Esophagus squamous epithelium (tissue), 5 donors: ENCODE measurements around the gene GPR31. TPM values are rescaled to one million over a fixed set of nuclear protein-coding genes. Genes with fewer than 3 reads are reported as not detected.
A peak's percentile ranks its signal among the peaks of the same experiment; 100 is the strongest.

Experiments
- DNase-seq: peaks from one replicate; lab custom pipeline; 2025; lab: John Stamatoyannopoulos, UW
- H3K27ac ChIP-seq, 4 donors: fragments of 200-600 bp; sonication (generic); one replicate each; pipeline ENCODE4 v1.5.1; 2016 to 2019; ENCODE audit warnings: mild to moderate bottlenecking in 1 of 4
- H3K27me3 ChIP-seq, 4 donors: fragments of 200-600 bp; sonication (generic); 1 replicate in 3 of 4; 2 replicates in 1 of 4; pipeline versions ENCODE4 v1.5.1 to v1.6.0; 2017 to 2021; ENCODE audit warnings: antibody characterized with exemption in 1 of 4
- H3K36me3 ChIP-seq, 3 donors: fragments of 200-600 bp; sonication (generic); one replicate each; pipeline ENCODE4 v1.5.1; 2016 to 2019
- H3K4me1 ChIP-seq, 3 donors: fragments of 200-600 bp; sonication (generic); one replicate each; pipeline ENCODE4 v1.5.1; 2017 to 2019
- H3K4me3 ChIP-seq, 4 donors: fragments of 200-600 bp; sonication (generic); 1 replicate in 3 of 4; 2 replicates in 1 of 4; pipeline ENCODE4 v1.5.1; 2016 to 2019; ENCODE audit warnings: mild to moderate bottlenecking in 2 of 4, moderate library complexity in 1 of 4
- H3K9me3 ChIP-seq, 3 donors: fragments of 200-600 bp; sonication (generic); one replicate each; pipeline ENCODE4 v1.5.1; 2016 to 2019
- POLR2A ChIP-seq, 4 donors: fragments of 450-650 bp; IDR thresholded peaks; one replicate each; pipeline ENCODE4 v1.6.1; 2017; ENCODE audit warnings: antibody characterized with exemption in 4 of 4, mild to moderate bottlenecking in 4 of 4, moderate library complexity in 3 of 4
- WGBS, 2 donors: methylation state at CpG; one replicate each; pipeline ENCODE4 v1.1.5; 2018; 5-methylcytosine and 5-hydroxymethylcytosine counted together
- intact Hi-C: fragments of 100-400 bp; cut with DNase I; formaldehyde crosslinking; loops from one replicate; pipeline ENCODE4 v1.15.0; 2022
- total RNA-seq, 4 donors: library from RNA; depleted of rRNA; stranded (reverse); fragments of >200 nt; gene quantifications; one replicate each; pipeline ENCODE4 v1.1.0, GENCODE V29; 2016
- TF ChIP-seq, protein P1 (sequence below), 6 experiments: fragments of 450-650 bp in 4 of 6; fragments of 200-600 bp in 2 of 6; sonication (generic) in 2 of 6; IDR thresholded peaks; one replicate each; pipeline ENCODE4 v1.5.1; 2016 to 2019; ENCODE audit warnings: antibody characterized with exemption in 6 of 6, mild to moderate bottlenecking in 4 of 6, moderate library complexity in 4 of 6
- donor health status: DM: yes; HTN: yes; CAD: no.

The GPR31 gene
- total RNA-seq, 4 donors from 2014 or later: not detected

DNA sequence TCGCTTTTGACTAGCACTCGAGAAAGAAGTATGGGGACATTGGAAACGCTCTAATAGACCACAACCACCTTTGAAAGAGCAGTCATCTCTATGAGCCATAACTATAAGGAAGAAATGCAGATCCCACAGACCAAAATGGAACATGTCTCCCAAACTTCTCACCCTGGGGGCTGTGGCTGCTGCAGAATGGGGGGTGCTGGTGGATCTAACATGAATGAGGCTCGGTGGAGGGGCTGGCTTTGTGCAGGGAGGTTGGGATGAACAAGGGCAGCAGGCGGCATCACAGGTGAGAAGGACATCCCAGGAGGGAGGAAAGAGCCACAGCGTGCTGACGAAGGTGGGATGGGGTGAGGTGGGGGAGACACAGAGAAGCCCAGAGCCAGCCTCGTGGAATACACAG, 45.4 kb downstream of the GPR31 start:
- H3K9me3 ChIP-seq: no peaks in the 10 kb centered on the region
- H3K4me3 ChIP-seq: peak overlapping the region in 1 of 4 donors; percentile 40
- WGBS, 2 donors: 76 to 79% methylated on average over 3 to 8 of the region's 8 CpGs
- H3K27me3 ChIP-seq: peaks cover 0 to 39% (median 0%) of the 10 kb centered on the region in 4 donors
- no peaks in the 10 kb centered on the region for H3K36me3 ChIP-seq
- intact Hi-C loops: no loop called here
- TF ChIP-seq, protein P1, sequence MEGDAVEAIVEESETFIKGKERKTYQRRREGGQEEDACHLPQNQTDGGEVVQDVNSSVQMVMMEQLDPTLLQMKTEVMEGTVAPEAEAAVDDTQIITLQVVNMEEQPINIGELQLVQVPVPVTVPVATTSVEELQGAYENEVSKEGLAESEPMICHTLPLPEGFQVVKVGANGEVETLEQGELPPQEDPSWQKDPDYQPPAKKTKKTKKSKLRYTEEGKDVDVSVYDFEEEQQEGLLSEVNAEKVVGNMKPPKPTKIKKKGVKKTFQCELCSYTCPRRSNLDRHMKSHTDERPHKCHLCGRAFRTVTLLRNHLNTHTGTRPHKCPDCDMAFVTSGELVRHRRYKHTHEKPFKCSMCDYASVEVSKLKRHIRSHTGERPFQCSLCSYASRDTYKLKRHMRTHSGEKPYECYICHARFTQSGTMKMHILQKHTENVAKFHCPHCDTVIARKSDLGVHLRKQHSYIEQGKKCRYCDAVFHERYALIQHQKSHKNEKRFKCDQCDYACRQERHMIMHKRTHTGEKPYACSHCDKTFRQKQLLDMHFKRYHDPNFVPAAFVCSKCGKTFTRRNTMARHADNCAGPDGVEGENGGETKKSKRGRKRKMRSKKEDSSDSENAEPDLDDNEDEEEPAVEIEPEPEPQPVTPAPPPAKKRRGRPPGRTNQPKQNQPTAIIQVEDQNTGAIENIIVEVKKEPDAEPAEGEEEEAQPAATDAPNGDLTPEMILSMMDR (IDR thresholded peaks at IDR 0.05): no peak
- TF ChIP-seq POLR2A (IDR thresholded peaks at IDR 0.05): no peak
- H3K4me1 ChIP-seq: peaks cover 0 to 15% (median 0%) of the 10 kb centered on the region in 3 donors
- H3K27ac ChIP-seq: peak overlapping the region in 1 of 4 donors; percentile 52
- no peak for DNase-seq

DNA sequence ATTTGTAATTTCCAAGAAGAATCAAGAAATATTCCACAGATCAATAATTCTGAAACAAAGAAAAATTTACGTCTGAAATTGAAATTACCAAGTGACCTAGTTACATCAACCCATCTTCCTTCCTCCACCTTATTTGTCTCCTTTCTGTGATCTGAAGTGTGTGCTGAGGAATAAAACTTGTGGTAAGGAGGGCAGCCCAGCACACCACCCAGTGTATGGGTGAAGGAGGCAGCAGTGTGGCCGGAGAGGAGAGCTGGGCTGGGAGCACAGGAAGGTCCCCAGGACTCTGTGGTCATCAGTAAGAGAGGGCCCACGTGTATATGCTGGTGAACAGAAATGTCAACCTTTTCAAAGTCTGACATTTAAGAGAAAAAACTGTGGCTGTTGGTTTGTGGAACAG, 46.2 kb downstream of the GPR31 start:
- DNase-seq: no peak
- Histone ChIP-seq H3K4me1 (peaks cover 0 to 13% (median 0%) of the 10 kb centered on the region in 3 donors), H3K27ac (no peak overlapping the region), H3K27me3 (peaks cover 0 to 34% (median 0%) of the 10 kb centered on the region in 4 donors), H3K9me3 (no peaks in the 10 kb centered on the region), H3K4me3 (peak overlapping the region in 1 of 4 donors; percentile 40), H3K36me3 (no peaks in the 10 kb centered on the region)
- 55 to 60% methylated on average over 3 of the region's 3 CpGs for WGBS, 2 donors
- intact Hi-C loops: no loop called here
- peak in 1 of 4 donors; percentile 50 for TF ChIP-seq POLR2A (IDR thresholded peaks at IDR 0.05)
- TF ChIP-seq, protein P1 (IDR thresholded peaks at IDR 0.05): no peak

DNA sequence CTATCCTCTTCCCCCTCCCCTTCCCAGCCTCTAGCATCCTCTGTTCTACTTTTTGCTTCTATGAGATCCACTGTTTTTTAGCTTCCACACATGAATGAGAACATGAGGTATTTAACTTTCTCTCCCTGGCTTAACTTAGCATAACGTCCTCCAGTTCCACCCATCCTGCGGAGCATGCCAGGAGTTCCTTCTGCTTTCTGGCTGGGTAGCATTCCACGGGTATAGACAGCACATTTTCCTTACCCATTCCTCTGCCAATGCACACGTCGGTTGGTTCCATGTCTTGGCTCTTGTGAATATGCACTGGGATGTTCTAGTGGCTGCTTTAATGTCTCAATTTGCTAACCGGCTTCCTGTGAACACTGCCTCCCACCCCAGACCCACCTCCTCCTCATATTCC, 48.1 kb downstream of the GPR31 start:
- Histone ChIP-seq H3K27me3 (peaks cover 0 to 29% (median 0%) of the 10 kb centered on the region in 4 donors), H3K9me3 (no peaks in the 10 kb centered on the region), H3K36me3 (no peaks in the 10 kb centered on the region), H3K27ac (no peak overlapping the region), H3K4me1 (no peaks in the 10 kb centered on the region), H3K4me3 (no peak overlapping the region)
- intact Hi-C loops: no loop called here
- TF ChIP-seq, protein P1 (IDR thresholded peaks at IDR 0.05): no peak
- no peak for TF ChIP-seq POLR2A (IDR thresholded peaks at IDR 0.05)
- 60 to 65% methylated on average over 6 of the region's 6 CpGs for WGBS, 2 donors
- no peak for DNase-seq

DNA sequence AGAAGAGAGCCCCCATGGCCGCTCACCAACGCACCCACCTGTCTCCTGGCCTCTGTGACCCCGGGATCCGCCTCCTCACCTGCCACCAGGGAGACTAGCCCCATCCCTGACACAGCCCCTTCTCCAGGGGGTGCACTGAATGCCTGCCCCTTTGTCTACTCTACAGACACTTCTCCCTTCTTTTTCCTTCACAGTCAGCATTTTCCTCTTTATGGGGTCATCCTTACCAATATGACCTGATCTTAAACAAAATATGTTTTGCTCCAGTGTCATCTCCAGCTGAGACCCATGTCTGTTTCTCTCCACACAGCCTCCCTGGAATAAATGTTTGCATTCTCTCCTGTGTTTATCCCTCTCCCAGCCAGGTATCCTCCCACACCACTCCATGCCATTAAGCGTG, 49.5 kb downstream of the GPR31 start:
- TF ChIP-seq, protein P1 (IDR thresholded peaks at IDR 0.05): no peak
- TF ChIP-seq POLR2A (IDR thresholded peaks at IDR 0.05): no peak
- no peaks in the 10 kb centered on the region for H3K4me1 ChIP-seq
- intact Hi-C loops: no loop called here

DNA sequence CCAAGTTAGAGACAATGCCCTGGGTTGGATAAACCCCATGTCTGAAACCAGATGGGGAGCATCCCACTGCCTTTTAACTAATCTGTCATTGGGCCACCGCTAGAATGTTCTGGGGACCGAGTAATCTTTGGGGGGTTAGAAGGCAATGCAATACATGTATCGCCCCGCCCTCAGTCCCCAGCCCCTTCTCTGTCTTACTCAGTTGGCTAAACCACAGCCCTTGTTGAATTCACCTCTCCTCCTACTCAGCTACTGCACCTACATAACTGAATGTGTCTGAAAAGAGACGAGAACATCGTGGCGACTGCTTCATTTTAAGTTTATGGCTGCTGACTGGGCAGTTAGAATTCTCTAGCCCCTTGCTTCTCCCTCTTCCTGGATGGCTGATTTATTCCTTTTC, 50.0 kb downstream of the GPR31 start:
- Histone ChIP-seq H3K27ac (no peak overlapping the region), H3K9me3 (no peaks in the 10 kb centered on the region), H3K4me1 (no peaks in the 10 kb centered on the region), H3K36me3 (no peaks in the 10 kb centered on the region), H3K27me3 (peaks cover 0 to 29% (median 0%) of the 10 kb centered on the region in 4 donors), H3K4me3 (no peak overlapping the region)
- intact Hi-C loops: no loop called here
- TF ChIP-seq, protein P1 (IDR thresholded peaks at IDR 0.05): no peak
- no peak for TF ChIP-seq POLR2A (IDR thresholded peaks at IDR 0.05)
- WGBS, 2 donors: 74 to 94% methylated on average over 7 of the region's 7 CpGs
- DNase-seq: no peak

More for the DNA sequence above, 49.5 kb downstream of the GPR31 start:
- H3K9me3 ChIP-seq: no peaks in the 10 kb centered on the region
- no peak overlapping the region for H3K4me3 ChIP-seq
- DNase-seq: no peak
- H3K36me3 ChIP-seq: no peaks in the 10 kb centered on the region
- peaks cover 0 to 29% (median 0%) of the 10 kb centered on the region in 4 donors for H3K27me3 ChIP-seq
- WGBS, 2 donors: 70 to 81% methylated on average over 5 of the region's 5 CpGs
- no peak overlapping the region for H3K27ac ChIP-seq
